GM04504 (cell line): ENCODE results near the gene CIAO3.
"Not testable (repeated sequence)": the region's sequence is repeated elsewhere in the genome, so short reads cannot be mapped to it uniquely, and the experiment has no call there.

Experiments
- DNase-seq: peaks from one replicate; pipeline ENCODE4 v3.0.0-alpha.2; 2012; ENCODE audit warnings: low read depth

CIAO3 gene

GRCh38 chr16:760065-760464 is 19.3 kb upstream of the CIAO3 start:
- no peak for DNase-seq

GRCh38 chr16:759110-759910 is 18.5 kb upstream of the CIAO3 start:
- DNase-seq, result no peak

- no peak for DNase-seq
Observed at GRCh38 chr16:756428-756827, 15.6 kb upstream of the CIAO3 start.

GRCh38 chr16:754656-755055 is 13.9 kb upstream of the CIAO3 start:
- no peak for DNase-seq

- DNase-seq, result not testable (repeated sequence)
Observed at GRCh38 chr16:754121-754607, 13.4 kb upstream of the CIAO3 start.

- no peak for DNase-seq
Observed at GRCh38 chr16:752007-752312, 11.2 kb upstream of the CIAO3 start.

- no peak for DNase-seq
Observed at GRCh38 chr16:751152-752006, 10.6 kb upstream of the CIAO3 start.

- no peak for DNase-seq
Observed at GRCh38 chr16:750485-750884, 9.7 kb upstream of the CIAO3 start.

GRCh38 chr16:749010-749409 is 8.2 kb upstream of the CIAO3 start:
- DNase-seq, result peak; percentile 76

- DNase-seq, result no peak
Observed at GRCh38 chr16:747978-748746, 7.4 kb upstream of the CIAO3 start.

- no peak for DNase-seq
Observed at GRCh38 chr16:746637-747036, 5.8 kb upstream of the CIAO3 start.

- no peak for DNase-seq
Observed at GRCh38 chr16:745739-746138, 4.9 kb upstream of the CIAO3 start.

- DNase-seq, result no peak
Observed at GRCh38 chr16:743794-744500, 3.1 kb upstream of the CIAO3 start.

- not testable (repeated sequence) for DNase-seq
Observed at GRCh38 chr16:742894-743293, 2.1 kb upstream of the CIAO3 start.

- DNase-seq, result no peak
Observed at GRCh38 chr16:741986-742629, 1.3 kb upstream of the CIAO3 start.

GRCh38 chr16:740459-740763 is 386 bp downstream of the CIAO3 start:
- no peak for DNase-seq

GRCh38 chr16:739560-740458 is 988 bp downstream of the CIAO3 start:
- no peak for DNase-seq

- DNase-seq, result no peak
Observed at GRCh38 chr16:736936-737481, 3.8 kb downstream of the CIAO3 start.

- no peak for DNase-seq
Observed at GRCh38 chr16:735982-736453, 4.8 kb downstream of the CIAO3 start.
